B cell (primary cell): ENCODE data around the gene CLEC4G. TPM values are rescaled to one million over a fixed set of nuclear protein-coding genes. Genes with fewer than 3 reads are reported as not detected.

Experiments used
- ATAC-seq: fragments of 200-7000 bp; cut with Tn5 transposase; one replicate; pipeline ENCODE4 v1.10.0; 2021; ENCODE audit warnings: low read depth, mild to moderate bottlenecking, moderate number of reproducible peaks, moderate library complexity
- CTCF ChIA-PET: fragments of 350-600 bp; sonication (Branson Sonifier 250); formaldehyde crosslinking; loops from one replicate; lab custom pipeline; 2021; ENCODE audit warnings: antibody characterized with exemption, inconsistent platforms; lab: Charles Lee
- POLR2A ChIA-PET: fragments of 350-600 bp; sonication (Branson Sonifier 250); formaldehyde crosslinking; loops from one replicate; lab custom pipeline; 2021; ENCODE audit warnings: antibody characterized with exemption; lab: Charles Lee
- DNase-seq: peaks from one replicate; pipeline ENCODE4 v3.0.0; 2013
- H2AFZ ChIP-seq: 2 replicates; pipeline ENCODE4 v1.6.1; 2012; ENCODE audit warnings: mild to moderate bottlenecking, low read depth, low read length; ENCODE audit not compliant: insufficient read depth, poor library complexity, severe bottlenecking
- H3K27ac ChIP-seq, 2 donors: 1 replicate in 1 of 2; 2 replicates in 1 of 2; pipeline ENCODE4 v1.5.1; 2012 to 2013; ENCODE audit warnings: low read length in 2 of 2, mild to moderate bottlenecking in 2 of 2, moderate library complexity in 1 of 2
- H3K27me3 ChIP-seq, 4 experiments: fragments of 200-600 bp in 1 of 4; sonication (generic) in 1 of 4; replicated peaks in 1 of 4; 1 replicate in 2 of 4; 2 replicates in 2 of 4; pipeline versions ENCODE4 v1.6.1 to v1.7.0; 2013 to 2016; ENCODE audit warnings: low read length in 3 of 4, mild to moderate bottlenecking in 2 of 4, mixed read lengths in 1 of 4, moderate library complexity in 1 of 4; ENCODE audit not compliant: insufficient read depth in 4 of 4, control insufficient read depth in 3 of 4; ENCODE audit errors: control extremely low read depth in 1 of 4
- H3K36me3 ChIP-seq, 2 experiments: replicated peaks in 1 of 2; 1 replicate in 1 of 2; 2 replicates in 1 of 2; pipeline versions ENCODE4 v1.6.1 to v1.7.1; 2013; ENCODE audit warnings: low read length in 1 of 2; ENCODE audit not compliant: insufficient read depth in 2 of 2, control insufficient read depth in 1 of 2; ENCODE audit errors: control extremely low read depth in 1 of 2, extremely low read depth in 1 of 2
- H3K4me1 ChIP-seq, 2 donors: fragments of 200-600 bp in 1 of 2; sonication (generic) in 1 of 2; 1 replicate in 1 of 2; 2 replicates in 1 of 2; pipeline versions ENCODE4 v1.5.1 to v1.6.1; 2013 to 2017; ENCODE audit warnings: low read length in 2 of 2; ENCODE audit not compliant: control insufficient read depth in 2 of 2, insufficient read depth in 2 of 2
- H3K4me2 ChIP-seq: replicated peaks from 2 replicates; pipeline ENCODE3; 2012; ENCODE audit warnings: mild to moderate bottlenecking, low read depth, low read length; ENCODE audit not compliant: poor library complexity, severe bottlenecking
- H3K4me3 ChIP-seq, 5 experiments: fragments of 200-600 bp in 1 of 5; sonication (generic) in 1 of 5; 1 replicate in 3 of 5; 2 replicates in 2 of 5; pipeline versions ENCODE4 v1.5.1 to v1.7.0; 2011 to 2016; ENCODE audit warnings: low read length in 4 of 5, mild to moderate bottlenecking in 4 of 5, low read depth in 2 of 5, control low read depth in 1 of 5, moderate library complexity in 1 of 5; ENCODE audit not compliant: insufficient read depth in 1 of 5; ENCODE audit errors: control extremely low read depth in 1 of 5, extremely low read depth in 1 of 5
- H3K79me2 ChIP-seq: fragments of 200-600 bp; sonication (generic); one replicate; pipeline ENCODE4 v1.6.0; 2016; ENCODE audit warnings: low read length; ENCODE audit not compliant: control insufficient read depth, insufficient read depth
- H3K9ac ChIP-seq: fragments of 200-600 bp; sonication (generic); 2 replicates; pipeline ENCODE4 v1.6.1; 2017; ENCODE audit warnings: mild to moderate bottlenecking, low read length, moderate library complexity
- H3K9me3 ChIP-seq, 3 donors: one replicate each; pipeline versions ENCODE4 v1.6.1 to v1.7.1; 2013; ENCODE audit warnings: low read length in 2 of 3; ENCODE audit not compliant: control insufficient read depth in 2 of 3, insufficient read depth in 1 of 3; ENCODE audit errors: control extremely low read depth in 1 of 3
- H4K20me1 ChIP-seq: 2 replicates; pipeline ENCODE4 v1.6.0; 2012; ENCODE audit warnings: mild to moderate bottlenecking, low read length; ENCODE audit not compliant: insufficient read depth, control insufficient read depth, poor library complexity, severe bottlenecking
- H3K27ac Mint-ChIP-seq: one replicate; pipeline ENCODE4 v1.8.0; 2021; ENCODE audit warnings: mixed read lengths
- H3K27me3 Mint-ChIP-seq: one replicate; pipeline ENCODE4 v1.8.0; 2021; ENCODE audit warnings: mixed read lengths
- H3K4me1 Mint-ChIP-seq: one replicate; pipeline ENCODE4 v1.8.0; 2021; ENCODE audit warnings: mixed read lengths
- H3K4me3 Mint-ChIP-seq: one replicate; pipeline ENCODE4 v1.8.0; 2021; ENCODE audit warnings: mixed read lengths
- H3K9me3 Mint-ChIP-seq: one replicate; pipeline ENCODE4 v1.8.0; 2022; ENCODE audit warnings: mixed read lengths; ENCODE audit not compliant: insufficient read depth
- CTCF ChIP-seq: fragments of 200-600 bp; IDR thresholded peaks from one replicate; pipeline ENCODE4 v1.8.0; 2022; ENCODE audit warnings: antibody characterized with exemption, mild to moderate bottlenecking
- EZH2 ChIP-seq: IDR thresholded peaks from 2 replicates; pipeline ENCODE4 v1.6.1; 2012; ENCODE audit warnings: borderline replicate concordance, low read depth, mild to moderate bottlenecking, moderate library complexity, low read length; ENCODE audit not compliant: insufficient read depth, poor library complexity, severe bottlenecking
- WGBS: methylation state at CpG from one replicate; pipeline ENCODE4 v1.1.5; 2013; ENCODE audit warnings: missing lambda C conversion rate; ENCODE audit not compliant: insufficient coverage; 5-methylcytosine and 5-hydroxymethylcytosine counted together
- intact Hi-C: fragments of 100-400 bp; cut with micrococcal nuclease; formaldehyde crosslinking; loops from one replicate; pipeline ENCODE4 v1.10.0; 2022
- polyA minus RNA-seq: library from RNA; depleted of rRNA, polyadenylated mRNA; stranded (reverse); fragments of >200 nt; gene quantifications from 2 replicates; pipeline ENCODE4 v1.2.3, GENCODE V29; 2012
- polyA plus RNA-seq: library from polyadenylated mRNA; depleted of rRNA; stranded (reverse); fragments of >200 nt; gene quantifications from 2 replicates; pipeline ENCODE4 v1.2.3, GENCODE V29; 2012
- total RNA-seq, 2 donors: library from RNA; stranded (reverse); fragments of 120-200 nt in 1 of 2; gene quantifications; 1 replicate in 1 of 2; 2 replicates in 1 of 2; pipeline versions ENCODE4 v1.2.3 to v1.2.4, GENCODE V29; 2013 to 2022

The CLEC4G gene
- total RNA-seq (not detected in 2 replicates), polyA plus RNA-seq (0.58 and 1.3 TPM in 2 replicates), polyA minus RNA-seq (0.71 and 0.86 TPM in 2 replicates)
- total RNA-seq (2013), result 0.35 TPM

- no peak for ATAC-seq
- TF ChIP-seq EZH2 (no peak), CTCF (no peak)
- H3K9me3 Mint-ChIP-seq, result no peaks in the 10 kb centered on the region
Observed at GRCh38 chr19:7732045-7732444, at the start of gene CLEC4G. TSS of gene CLEC4G (minus strand) at chr19:7732110. CDS start at chr19:7732102, 8 bp downstream.

GRCh38 chr19:7781157-7781556 is 49.2 kb upstream of the CLEC4G start:
- CTCF ChIA-PET, result interaction anchor here (1.1 to 1.7 kb wide), 2 partner anchors 100 to 103 kb away, joined by 3 to 7 read pairs; partner anchors contain the start of gene TRAPPC5
- Histone ChIP-seq H2AFZ (no peak overlapping the region), H3K27me3 (peaks cover 0 to 10% (median 4%) of the 10 kb centered on the region in 4 experiments), H3K36me3 (no peaks in the 10 kb centered on the region), H4K20me1 (no peaks in the 10 kb centered on the region), H3K4me2 (no peak overlapping the region), H3K4me3 (no peak overlapping the region), H3K9ac (no peak overlapping the region), H3K9me3 (peaks cover 0 to 20% (median 6%) of the 10 kb centered on the region in 3 donors), H3K4me1 (peaks cover 6% of the 10 kb centered on the region in 2 donors), H3K79me2 (no peaks in the 10 kb centered on the region), H3K27ac (no peak overlapping the region)
- TF ChIP-seq EZH2 (no peak), CTCF (no peak)
- no peak overlapping the region for H3K27ac Mint-ChIP-seq
- no peaks in the 10 kb centered on the region for H3K9me3 Mint-ChIP-seq
- ATAC-seq, result no peak
- POLR2A ChIA-PET, result no interaction called here
- WGBS, result 85% methylated on average over 12 of the region's 12 CpGs
- peaks cover 30% of the 10 kb centered on the region for H3K27me3 Mint-ChIP-seq
- intact Hi-C loops, result no loop called here
- no peak for DNase-seq
- peaks cover 10% of the 10 kb centered on the region for H3K4me1 Mint-ChIP-seq
- no peak overlapping the region for H3K4me3 Mint-ChIP-seq

More at GRCh38 chr19:7732045-7732444, at the start of gene CLEC4G:
- H3K4me2 ChIP-seq, result peak within 1 kb of the TSS; percentile 77
- H3K27ac ChIP-seq, result no peak within 1 kb of the TSS
- H3K79me2 ChIP-seq, result no peaks in the 10 kb centered on the region
- intact Hi-C loops, result no loop called here
- Mint-ChIP-seq H3K27ac (peak within 1 kb of the TSS; percentile 37), H3K27me3 (peaks cover 27% of the 10 kb centered on the region), H3K4me3 (peak within 1 kb of the TSS; percentile 34), H3K4me1 (peaks cover 34% of the 10 kb centered on the region)
- H3K36me3 ChIP-seq, result no peaks in the 10 kb centered on the region
- H3K4me1 ChIP-seq, result peaks cover 27 to 40% of the 10 kb centered on the region in 2 donors
- peak within 1 kb of the TSS; percentile 53 for H3K9ac ChIP-seq
- peak within 1 kb of the TSS; percentile 33 for H2AFZ ChIP-seq
- peaks cover 0 to 22% (median 0%) of the 10 kb centered on the region in 3 donors for H3K9me3 ChIP-seq
- POLR2A ChIA-PET, result interaction anchor here (0.6 kb wide), 1 partner anchor 461 kb away, joined by 3 read pairs; no protein-coding TSS in a partner anchor
- no peaks in the 10 kb centered on the region for H4K20me1 ChIP-seq
- WGBS, result 92% methylated on average over 9 of the region's 9 CpGs
- CTCF ChIA-PET, result interaction anchor here (1.1 kb wide), 1 partner anchor 72 kb away, joined by 3 read pairs; no protein-coding TSS in a partner anchor
- H3K27me3 ChIP-seq, result peaks cover 0 to 40% (median 18%) of the 10 kb centered on the region in 4 experiments
- no peak within 1 kb of the TSS for H3K4me3 ChIP-seq
- DNase-seq, result no peak
